Naive thymus-derived CD4-positive, alpha-beta T cell (primary cell): Measurements from ENCODE around the gene SIGLEC11. TPM values are rescaled to one million over a fixed set of nuclear protein-coding genes. Genes with fewer than 3 reads are reported as not detected.

Experiments used
- ATAC-seq: fragments of 150-1000 bp; cut with Tn5 transposase; 2 replicates; pipeline ENCODE4 v1.10.0; 2021; ENCODE audit warnings: mild to moderate bottlenecking, moderate library complexity
- CTCF ChIA-PET: fragments of 350-600 bp; sonication (Branson Sonifier 250); formaldehyde crosslinking; loops from one replicate; lab custom pipeline; 2021; ENCODE audit warnings: antibody characterized with exemption; lab: Charles Lee
- POLR2A ChIA-PET: fragments of 350-600 bp; sonication (Branson Sonifier 250); formaldehyde crosslinking; loops from one replicate; lab custom pipeline; 2021; ENCODE audit warnings: antibody characterized with exemption, inconsistent platforms; lab: Charles Lee
- DNase-seq, 9 donors: peaks; one replicate each; pipeline versions ENCODE4 v3.0.0 to v3.0.0-alpha.2; 2020 to 2022; ENCODE audit warnings: mixed read lengths in 1 of 9
- H3K27ac ChIP-seq: one replicate; pipeline ENCODE4 v1.7.0; 2013; ENCODE audit warnings: mild to moderate bottlenecking, low read depth, low read length, moderate library complexity
- H3K27me3 ChIP-seq, 2 donors: one replicate each; pipeline ENCODE4 v1.7.0; 2013; ENCODE audit warnings: low read length in 2 of 2, mild to moderate bottlenecking in 2 of 2, moderate library complexity in 2 of 2; ENCODE audit not compliant: control insufficient read depth in 2 of 2, insufficient read depth in 2 of 2
- H3K36me3 ChIP-seq, 3 experiments: 1 replicate in 2 of 3; 2 replicates in 1 of 3; pipeline ENCODE4 v1.7.0; 2013; ENCODE audit warnings: low read length in 3 of 3, mild to moderate bottlenecking in 3 of 3, moderate library complexity in 1 of 3; ENCODE audit not compliant: insufficient read depth in 3 of 3, control insufficient read depth in 2 of 3
- H3K4me1 ChIP-seq, 2 donors: one replicate each; pipeline ENCODE4 v1.7.0; 2013; ENCODE audit warnings: low read length in 2 of 2, mild to moderate bottlenecking in 2 of 2, moderate library complexity in 1 of 2; ENCODE audit not compliant: control insufficient read depth in 2 of 2, insufficient read depth in 2 of 2
- H3K4me3 ChIP-seq: 2 replicates; pipeline ENCODE4 v1.7.0; 2013; ENCODE audit warnings: mild to moderate bottlenecking, low read length
- H3K9me3 ChIP-seq, 3 experiments: 1 replicate in 2 of 3; 2 replicates in 1 of 3; pipeline ENCODE4 v1.7.0; 2013; ENCODE audit warnings: low read length in 3 of 3; ENCODE audit not compliant: control insufficient read depth in 2 of 3
- H3K27ac Mint-ChIP-seq, 9 donors: one replicate each; pipeline ENCODE4 v1.8.0; 2020 to 2022; ENCODE audit warnings: mixed read lengths in 9 of 9, mild to moderate bottlenecking in 8 of 9, moderate library complexity in 5 of 9, inconsistent platforms in 2 of 9
- H3K27me3 Mint-ChIP-seq, 5 donors: one replicate each; pipeline ENCODE4 v1.8.0; 2021 to 2022; ENCODE audit warnings: mixed read lengths in 5 of 5, mild to moderate bottlenecking in 1 of 5
- H3K36me3 Mint-ChIP-seq, 5 donors: one replicate each; pipeline ENCODE4 v1.8.0; 2020 to 2022; ENCODE audit warnings: mixed read lengths in 5 of 5, mild to moderate bottlenecking in 3 of 5, inconsistent platforms in 1 of 5
- H3K4me1 Mint-ChIP-seq, 7 donors: one replicate each; pipeline ENCODE4 v1.8.0; 2020 to 2022; ENCODE audit warnings: mixed read lengths in 7 of 7, mild to moderate bottlenecking in 3 of 7, inconsistent platforms in 1 of 7
- H3K4me3 Mint-ChIP-seq, 10 donors: one replicate each; pipeline ENCODE4 v1.8.0; 2020 to 2022; ENCODE audit warnings: mild to moderate bottlenecking in 10 of 10, mixed read lengths in 10 of 10, moderate library complexity in 6 of 10, inconsistent platforms in 2 of 10
- H3K9me3 Mint-ChIP-seq, 11 donors: one replicate each; pipeline ENCODE4 v1.8.0; 2020 to 2022; ENCODE audit warnings: mixed read lengths in 11 of 11, mild to moderate bottlenecking in 4 of 11, inconsistent platforms in 1 of 11, moderate library complexity in 1 of 11
- intact Hi-C, 2 donors: fragments of 100-400 bp; cut with micrococcal nuclease; formaldehyde crosslinking; loops; one replicate each; pipeline ENCODE4 v1.15.1; 2023
- polyA plus RNA-seq, 2 donors: library from polyadenylated mRNA; unstranded; fragments of 300-500 nt; fragmentation: Illumina TruSeq; gene quantifications; one replicate each; pipeline ENCODE4 v1.2.3, GENCODE V29; 2021
- total RNA-seq, 6 experiments: library from RNA in 5 of 6; stranded (reverse) in 5 of 6; gene quantifications; 1 replicate in 5 of 6; 2 replicates in 1 of 6; pipeline ENCODE4 v1.2.3 and lab custom pipeline; 2021 to 2026

SIGLEC11 gene
- total and polyA plus RNA-seq, 7 experiments from 2014 or later, result 0.14 to 1.3 (median 0.39) TPM; not detected in 3

GRCh38 chr19:49997709-49998108, 36.7 kb upstream of the SIGLEC11 start:
- intact Hi-C loops, result no loop called here
- ATAC-seq (peak; percentile 77), DNase-seq (peak in 3 of 9 donors; percentile 6 to 21 (median 21))
- no peaks in the 10 kb centered on the region for H3K4me1 ChIP-seq
- Mint-ChIP-seq H3K27ac (no peak overlapping the region), H3K9me3 (no peaks in the 10 kb centered on the region), H3K27me3 (no peaks in the 10 kb centered on the region), H3K36me3 (peaks cover 10 to 57% (median 14%) of the 10 kb centered on the region in 5 donors), H3K4me3 (no peak overlapping the region), H3K4me1 (peaks cover 0 to 4% (median 0%) of the 10 kb centered on the region in 7 donors)
- H3K27ac ChIP-seq, result no peak overlapping the region
- no peaks in the 10 kb centered on the region for H3K27me3 ChIP-seq
- ChIA-PET CTCF (no interaction called here), POLR2A (no interaction called here)
- H3K4me3 ChIP-seq, result no peak overlapping the region
- no peaks in the 10 kb centered on the region for H3K9me3 ChIP-seq
- peaks cover 0 to 82% (median 17%) of the 10 kb centered on the region in 3 experiments for H3K36me3 ChIP-seq

- intact Hi-C loops, result loop anchor here in 1 of 2 donors (10.0 kb wide), 1 partner anchor 124 kb away; the partner anchor contains the start of gene PNKP
- Mint-ChIP-seq H3K36me3 (peaks cover 8 to 52% (median 35%) of the 10 kb centered on the region in 5 donors), H3K9me3 (peaks cover 0 to 5% (median 0%) of the 10 kb centered on the region in 11 donors), H3K27ac (peak overlapping the region in 2 of 9 donors; percentile 76 to 79), H3K4me1 (peaks cover 0 to 3% (median 0%) of the 10 kb centered on the region in 7 donors), H3K27me3 (no peaks in the 10 kb centered on the region), H3K4me3 (peak overlapping the region in 1 of 10 donors; percentile 30)
- DNase-seq (no peak), ATAC-seq (no peak)
- Histone ChIP-seq H3K27me3 (no peaks in the 10 kb centered on the region), H3K4me1 (no peaks in the 10 kb centered on the region), H3K36me3 (peaks cover 3 to 70% (median 10%) of the 10 kb centered on the region in 3 experiments), H3K9me3 (no peaks in the 10 kb centered on the region), H3K27ac (no peak overlapping the region), H3K4me3 (no peak overlapping the region)
- CTCF ChIA-PET, result no interaction called here
- POLR2A ChIA-PET, result no interaction called here
These were observed 27.5 kb upstream of the SIGLEC11 start for GRCh38 chr19:49988433-49988832.

- Mint-ChIP-seq H3K4me3 (no peak overlapping the region), H3K4me1 (peaks cover 0 to 3% (median 0%) of the 10 kb centered on the region in 7 donors), H3K9me3 (peaks cover 0 to 5% (median 0%) of the 10 kb centered on the region in 11 donors), H3K36me3 (peaks cover 8 to 52% (median 35%) of the 10 kb centered on the region in 5 donors), H3K27me3 (no peaks in the 10 kb centered on the region), H3K27ac (peak overlapping the region in 1 of 9 donors; percentile 41)
- intact Hi-C loops, result loop anchor here in 1 of 2 donors (10.0 kb wide), 1 partner anchor 123 kb away; the partner anchor contains the start of gene PNKP
- H3K4me3 ChIP-seq, result no peak overlapping the region
- ATAC-seq, result no peak
- CTCF ChIA-PET, result no interaction called here
- H3K9me3 ChIP-seq, result no peaks in the 10 kb centered on the region
- no peaks in the 10 kb centered on the region for H3K4me1 ChIP-seq
- DNase-seq, result no peak
- H3K27me3 ChIP-seq, result no peaks in the 10 kb centered on the region
- no peak overlapping the region for H3K27ac ChIP-seq
- POLR2A ChIA-PET, result no interaction called here
- H3K36me3 ChIP-seq, result peaks cover 3 to 66% (median 10%) of the 10 kb centered on the region in 3 experiments
These were observed 27.0 kb upstream of the SIGLEC11 start for GRCh38 chr19:49988007-49988406.

- intact Hi-C loops, result loop anchor here (1.0 to 10.0 kb wide), 4 partner anchors 38 to 122 kb away; partner anchors contain the start of genes VRK3 (in 2 of the 2) and PNKP (in 1 of the 2)
- H3K27me3 ChIP-seq, result no peaks in the 10 kb centered on the region
- ChIA-PET CTCF (interaction anchor here (1.2 kb wide), 1 partner anchor 51 kb away, joined by 3 read pairs; no protein-coding TSS in a partner anchor), POLR2A (no interaction called here)
- DNase-seq (peak; percentile 61 to 88 (median 80)), ATAC-seq (peak; percentile 95)
- Mint-ChIP-seq H3K27ac (peak overlapping the region in 7 of 9 donors; percentile 8 to 87 (median 53)), H3K4me3 (peak overlapping the region in 3 of 10 donors; percentile 3 to 60 (median 35)), H3K27me3 (no peaks in the 10 kb centered on the region), H3K36me3 (peaks cover 8 to 45% (median 35%) of the 10 kb centered on the region in 5 donors), H3K9me3 (peaks cover 0 to 5% (median 0%) of the 10 kb centered on the region in 11 donors), H3K4me1 (peaks cover 0 to 7% (median 0%) of the 10 kb centered on the region in 7 donors)
- H3K27ac ChIP-seq, result no peak overlapping the region
- H3K4me3 ChIP-seq, result no peak overlapping the region
- peaks cover 3 to 62% (median 10%) of the 10 kb centered on the region in 3 experiments for H3K36me3 ChIP-seq
- H3K9me3 ChIP-seq, result no peaks in the 10 kb centered on the region
- H3K4me1 ChIP-seq, result no peaks in the 10 kb centered on the region
These were observed 26.3 kb upstream of the SIGLEC11 start for GRCh38 chr19:49987159-49987698.

GRCh38 chr19:49986354-49986753, 25.4 kb upstream of the SIGLEC11 start:
- ChIA-PET CTCF (interaction anchor here (0.6 to 2.0 kb wide), 4 partner anchors 29 to 286 kb away, joined by 3 to 8 read pairs (median 4); no protein-coding TSS in a partner anchor), POLR2A (interaction anchor here (0.5 to 0.6 kb wide), 2 partner anchors 74 to 1043 kb away, joined by 4 to 5 read pairs; no protein-coding TSS in a partner anchor)
- Histone ChIP-seq H3K4me3 (no peak overlapping the region), H3K27me3 (no peaks in the 10 kb centered on the region), H3K27ac (no peak overlapping the region), H3K4me1 (no peaks in the 10 kb centered on the region), H3K9me3 (no peaks in the 10 kb centered on the region), H3K36me3 (peaks cover 0 to 64% (median 6%) of the 10 kb centered on the region in 3 experiments)
- Mint-ChIP-seq H3K4me3 (no peak overlapping the region), H3K4me1 (peaks cover 0 to 7% (median 0%) of the 10 kb centered on the region in 7 donors), H3K27me3 (no peaks in the 10 kb centered on the region), H3K36me3 (peaks cover 8 to 48% (median 33%) of the 10 kb centered on the region in 5 donors), H3K27ac (peak overlapping the region in 2 of 9 donors; percentile 5 to 34), H3K9me3 (peaks cover 0 to 5% (median 0%) of the 10 kb centered on the region in 11 donors)
- intact Hi-C loops, result loop anchor here (2.0 to 10.0 kb wide), 2 partner anchors 38 to 122 kb away; partner anchors contain the start of genes PNKP (in 1 of the 2) and VRK3 (in 1 of the 2)
- DNase-seq, result no peak
- no peak for ATAC-seq

GRCh38 chr19:49985871-49986270, 24.9 kb upstream of the SIGLEC11 start:
- Mint-ChIP-seq H3K27ac (peak overlapping the region in 2 of 9 donors; percentile 5 to 34), H3K27me3 (no peaks in the 10 kb centered on the region), H3K4me1 (peaks cover 0 to 7% (median 0%) of the 10 kb centered on the region in 7 donors), H3K9me3 (peaks cover 0 to 5% (median 0%) of the 10 kb centered on the region in 11 donors), H3K36me3 (peaks cover 8 to 45% (median 28%) of the 10 kb centered on the region in 5 donors), H3K4me3 (no peak overlapping the region)
- Histone ChIP-seq H3K36me3 (peaks cover 0 to 59% (median 5%) of the 10 kb centered on the region in 3 experiments), H3K4me1 (no peaks in the 10 kb centered on the region), H3K4me3 (no peak overlapping the region), H3K27me3 (no peaks in the 10 kb centered on the region), H3K27ac (no peak overlapping the region), H3K9me3 (no peaks in the 10 kb centered on the region)
- DNase-seq (no peak), ATAC-seq (no peak)
- ChIA-PET CTCF (interaction anchor here (0.7 to 2.0 kb wide), 2 partner anchors 47 to 286 kb away, joined by 3 to 8 read pairs; no protein-coding TSS in a partner anchor), POLR2A (interaction anchor here (0.6 to 1.6 kb wide), 2 partner anchors 56 to 1043 kb away, joined by 4 to 5 read pairs; partner anchors contain the start of genes ATF5 and NUP62)
- intact Hi-C loops, result loop anchor here (2.0 to 10.0 kb wide), 2 partner anchors 39 to 121 kb away; partner anchors contain the start of genes PNKP (in 1 of the 2) and VRK3 (in 1 of the 2)
